Measurements from ENCODE around the gene BCORL1. TPM values are rescaled to one million over a fixed set of nuclear protein-coding genes. Genes with fewer than 3 reads are reported as not detected.

BCORL1 gene
- total RNA-seq, 2 donors from 2014 or later = 4.4 to 25.2 TPM

GRCh38 chrX:130048686-130049222 is 66.3 kb downstream of the BCORL1 start:
- 95% methylated on average over 4 of the region's 4 CpGs for WGBS
- TF ChIP-seq POLR2AphosphoS5 (IDR thresholded peaks at IDR 0.05) (no peak), CTCF (IDR thresholded peaks at IDR 0.05) (no peak), POLR2A (IDR thresholded peaks at IDR 0.05) (no peak)
- intact Hi-C loops (cut with DNase I) = no loop called here
- no peaks in the 10 kb centered on the region for H3K36me3 ChIP-seq
- H3K4me1 ChIP-seq (replicated peaks) = no peaks in the 10 kb centered on the region
- no peak for DNase-seq (ENCODE audit: low spot score)
- H3K27ac ChIP-seq = no peak overlapping the region
- H3K4me3 ChIP-seq = no peak overlapping the region
- H3K9me3 ChIP-seq = no peaks in the 10 kb centered on the region
- no peaks in the 10 kb centered on the region for H3K27me3 ChIP-seq (replicated peaks; ENCODE audit: insufficient read depth)

DNA sequence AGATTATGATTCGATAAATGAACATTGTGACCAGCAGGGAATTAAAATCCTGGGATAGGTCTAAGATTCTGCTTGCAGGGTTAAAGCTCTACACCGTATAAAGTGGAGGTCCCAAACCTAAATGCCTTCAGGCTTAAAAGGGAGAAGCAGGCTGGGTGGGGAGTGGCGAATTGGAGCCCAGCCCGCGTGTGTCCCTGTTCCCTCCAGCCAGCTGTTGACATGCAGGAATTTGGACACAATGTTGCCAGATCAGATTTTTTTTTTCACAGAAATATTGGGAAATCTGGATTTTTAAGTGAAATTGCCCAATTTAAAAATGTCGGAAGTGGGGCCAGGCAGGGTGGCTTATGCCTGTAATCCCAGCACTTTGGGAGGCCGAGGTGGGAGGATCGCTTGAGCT is 67.4 kb downstream of the BCORL1 start:
- no peaks in the 10 kb centered on the region for H3K4me1 ChIP-seq (replicated peaks)
- TF ChIP-seq POLR2A (IDR thresholded peaks at IDR 0.05) (no peak), CTCF (IDR thresholded peaks at IDR 0.05) (no peak), POLR2AphosphoS5 (IDR thresholded peaks at IDR 0.05) (no peak)
- H3K9me3 ChIP-seq = no peaks in the 10 kb centered on the region
- H3K4me3 ChIP-seq = no peak overlapping the region
- no peaks in the 10 kb centered on the region for H3K36me3 ChIP-seq
- no peak for DNase-seq (ENCODE audit: low spot score)
- no peaks in the 10 kb centered on the region for H3K27me3 ChIP-seq (replicated peaks; ENCODE audit: insufficient read depth)
- H3K27ac ChIP-seq = no peak overlapping the region
- 90% methylated on average over 8 of the region's 8 CpGs for WGBS
- intact Hi-C loops (cut with DNase I) = loop anchor here (10.0 kb wide), 1 partner anchor 65 kb away; the partner anchor contains the start of gene BCORL1

GRCh38 chrX:130051176-130051845 is 68.9 kb downstream of the BCORL1 start:
- Histone ChIP-seq H3K36me3 (no peaks in the 10 kb centered on the region), H3K27me3 (replicated peaks; ENCODE audit: insufficient read depth) (no peaks in the 10 kb centered on the region), H3K4me3 (no peak overlapping the region), H3K4me1 (replicated peaks) (no peaks in the 10 kb centered on the region), H3K27ac (no peak overlapping the region), H3K9me3 (no peaks in the 10 kb centered on the region)
- DNase-seq (ENCODE audit: low spot score) = no peak
- intact Hi-C loops (cut with DNase I) = loop anchor here (10.0 kb wide), 1 partner anchor 67 kb away; the partner anchor contains the start of gene BCORL1
- 81% methylated on average over 11 of the region's 12 CpGs for WGBS
- TF ChIP-seq CTCF (IDR thresholded peaks at IDR 0.05) = no peak

- Histone ChIP-seq H3K27me3 (replicated peaks; ENCODE audit: insufficient read depth) (no peaks in the 10 kb centered on the region), H3K36me3 (no peaks in the 10 kb centered on the region), H3K9me3 (no peaks in the 10 kb centered on the region), H3K4me1 (replicated peaks) (no peaks in the 10 kb centered on the region), H3K27ac (no peak overlapping the region), H3K4me3 (no peak overlapping the region)
- TF ChIP-seq POLR2AphosphoS5 (IDR thresholded peaks at IDR 0.05) (no peak), POLR2A (IDR thresholded peaks at IDR 0.05) (no peak), CTCF (IDR thresholded peaks at IDR 0.05) (no peak)
- intact Hi-C loops (cut with DNase I) = loop anchor here (10.0 kb wide), 1 partner anchor 68 kb away; the partner anchor contains the start of gene BCORL1
- 79% methylated on average over 10 of the region's 10 CpGs for WGBS
- no peak for DNase-seq (ENCODE audit: low spot score)
Measured at GRCh38 chrX:130053236-130053635, 70.8 kb downstream of the BCORL1 start.

DNA sequence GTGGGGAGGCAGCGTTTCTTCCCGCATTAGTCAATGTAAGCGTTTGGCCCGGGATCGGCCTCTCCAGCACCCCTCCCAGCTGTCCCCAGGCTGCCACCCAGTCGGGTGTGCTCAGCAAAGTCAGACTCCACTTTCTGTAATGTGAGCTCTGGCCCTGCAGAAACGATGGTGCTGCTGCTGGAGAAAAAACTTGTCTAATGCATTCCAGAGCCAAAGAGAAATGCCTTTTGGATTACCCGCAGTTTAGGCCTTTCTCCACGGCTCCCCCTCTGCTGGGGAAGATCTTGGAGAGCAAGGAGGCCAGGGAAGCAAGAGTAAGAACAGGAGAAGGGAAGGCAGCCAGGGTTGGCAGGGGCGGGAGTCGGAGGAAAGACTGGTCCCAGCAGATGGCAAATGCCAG is 72.7 kb downstream of the BCORL1 start:
- 43% methylated on average over 11 of the region's 11 CpGs for WGBS
- no peaks in the 10 kb centered on the region for H3K36me3 ChIP-seq
- TF ChIP-seq POLR2A (IDR thresholded peaks at IDR 0.05) (no peak), CTCF (IDR thresholded peaks at IDR 0.05) (no peak), POLR2AphosphoS5 (IDR thresholded peaks at IDR 0.05) (no peak)
- no peak overlapping the region for H3K4me3 ChIP-seq
- H3K27ac ChIP-seq = no peak overlapping the region
- intact Hi-C loops (cut with DNase I) = loop anchor here (10.0 kb wide), 1 partner anchor 70 kb away; the partner anchor contains the start of gene BCORL1
- no peaks in the 10 kb centered on the region for H3K27me3 ChIP-seq (replicated peaks; ENCODE audit: insufficient read depth)
- no peaks in the 10 kb centered on the region for H3K9me3 ChIP-seq
- DNase-seq (ENCODE audit: low spot score) = no peak
- no peaks in the 10 kb centered on the region for H3K4me1 ChIP-seq (replicated peaks)
